GM23248 (cell line): ENCODE data around the gene TBC1D1. TPM values are rescaled to one million over a fixed set of nuclear protein-coding genes. Genes with fewer than 3 reads are reported as not detected.

Source experiments
- DNase-seq: peaks from one replicate; pipeline ENCODE4 v3.0.0-alpha.2; 2015
- H2AFZ ChIP-seq: fragments of 200-600 bp; sonication (generic); 2 replicates; pipeline ENCODE4 v1.6.1; 2016; ENCODE audit warnings: antibody characterized with exemption
- H3F3A ChIP-seq: fragments of 200-600 bp; sonication (generic); 2 replicates; pipeline ENCODE4 v1.6.1; 2016; ENCODE audit warnings: mild to moderate bottlenecking, antibody characterized with exemption, mixed run types; ENCODE audit not compliant: insufficient read depth
- H3K27ac ChIP-seq: fragments of 200-600 bp; sonication (generic); 2 replicates; pipeline ENCODE4 v1.5.1; 2016; ENCODE audit warnings: mild to moderate bottlenecking
- H3K27me3 ChIP-seq: fragments of 200-600 bp; sonication (generic); replicated peaks from 2 replicates; pipeline ENCODE4 v1.6.1; 2016; ENCODE audit warnings: mild to moderate bottlenecking; ENCODE audit not compliant: insufficient read depth
- H3K36me3 ChIP-seq: fragments of 200-600 bp; sonication (generic); 2 replicates; pipeline ENCODE4 v1.6.1; 2016; ENCODE audit warnings: low read depth, mild to moderate bottlenecking
- H3K4me1 ChIP-seq: fragments of 200-600 bp; sonication (generic); 2 replicates; pipeline ENCODE4 v1.6.1; 2016; ENCODE audit warnings: mild to moderate bottlenecking; ENCODE audit not compliant: insufficient read depth
- H3K4me2 ChIP-seq: fragments of 200-600 bp; sonication (generic); one replicate; pipeline ENCODE4 v1.6.1; 2016; ENCODE audit warnings: mild to moderate bottlenecking; ENCODE audit not compliant: unreplicated experiment
- H3K4me3 ChIP-seq: fragments of 200-600 bp; sonication (generic); 2 replicates; pipeline ENCODE4 v1.5.1; 2016; ENCODE audit warnings: mild to moderate bottlenecking
- H3K79me2 ChIP-seq: fragments of 200-600 bp; sonication (generic); 2 replicates; pipeline ENCODE4 v1.6.1; 2016; ENCODE audit warnings: mild to moderate bottlenecking; ENCODE audit not compliant: insufficient read depth
- H3K9ac ChIP-seq: fragments of 200-600 bp; sonication (generic); 2 replicates; pipeline ENCODE4 v1.6.1; 2016; ENCODE audit warnings: mild to moderate bottlenecking
- H3K9me2 ChIP-seq: fragments of 200-600 bp; sonication (generic); 2 replicates; pipeline ENCODE4 v1.6.1; 2016; ENCODE audit warnings: mixed run types, mild to moderate bottlenecking, moderate library complexity; ENCODE audit not compliant: insufficient read depth
- H3K9me3 ChIP-seq: fragments of 200-600 bp; sonication (generic); one replicate; pipeline ENCODE4 v1.6.1; 2017; ENCODE audit warnings: low read depth
- H4K20me1 ChIP-seq: fragments of 200-600 bp; sonication (generic); 2 replicates; pipeline ENCODE4 v1.6.0; 2016; ENCODE audit not compliant: insufficient read depth
- EZH2 ChIP-seq: fragments of 200-600 bp; sonication (generic); IDR thresholded peaks from 2 replicates; pipeline ENCODE4 v1.6.1; 2018; ENCODE audit warnings: antibody characterized with exemption, mild to moderate bottlenecking; ENCODE audit not compliant: insufficient read depth, poor library complexity, severe bottlenecking
- EZH2phosphoT487 ChIP-seq: fragments of 200-600 bp; sonication (generic); IDR thresholded peaks from 2 replicates; pipeline ENCODE4 v1.6.1; 2018; ENCODE audit warnings: antibody characterized with exemption, moderate library complexity, mild to moderate bottlenecking, low read depth; ENCODE audit not compliant: insufficient read depth
- WGBS, 2 experiments: methylation state at CpG; one replicate each; pipeline ENCODE4 v1.1.6; 2015 to 2017; ENCODE audit warnings: low lambda C conversion rate in 2 of 2, low coverage in 1 of 2; ENCODE audit errors: missing lambda C conversion rate in 2 of 2; 5-methylcytosine and 5-hydroxymethylcytosine counted together
- in situ Hi-C: fragments of 300-500 bp; cut with MboI; formaldehyde crosslinking; loops from 2 replicates; pipeline ENCODE4 v1.15.0; 2020
- polyA plus RNA-seq: library from polyadenylated mRNA; unstranded; fragments of >200 nt; fragmentation: Nextera tagmentation; extraction: Ambion mirVana; gene quantifications from 2 replicates; pipeline ENCODE4 v1.2.1, GENCODE V29; 2016
- total RNA-seq: library from RNA; depleted of rRNA; stranded (reverse); fragments of >200 nt; shearing (Covaris generic); gene quantifications from 2 replicates; pipeline ENCODE4 v1.2.3, GENCODE V29; 2014

The TBC1D1 gene
- total and polyA plus RNA-seq, 2 experiments from 2014 or later = 12.4 to 34.6 TPM

- 83 to 85% methylated on average over 12 of the region's 12 CpGs for WGBS, 2 experiments
- no peak for DNase-seq
- Histone ChIP-seq H3K4me3 (no peak overlapping the region), H4K20me1 (no peaks in the 10 kb centered on the region), H3K79me2 (no peaks in the 10 kb centered on the region), H3K9me3 (no peaks in the 10 kb centered on the region), H3K4me2 (no peak overlapping the region), H3F3A (peaks cover 36% of the 10 kb centered on the region), H3K36me3 (no peaks in the 10 kb centered on the region), H3K9ac (no peak overlapping the region), H3K27ac (no peak overlapping the region; the same call in 1 of the 2 replicates), H3K27me3 (no peaks in the 10 kb centered on the region), H2AFZ (no peak overlapping the region), H3K9me2 (no peaks in the 10 kb centered on the region), H3K4me1 (peaks cover 41% of the 10 kb centered on the region)
- in situ Hi-C loops = loop anchor here (10.0 kb wide), 3 partner anchors 97 to 647 kb away; no protein-coding TSS in a partner anchor
- no peak for TF ChIP-seq EZH2phosphoT487
- no peak for TF ChIP-seq EZH2
These were observed 187.1 kb downstream of the TBC1D1 start for GRCh38 chr4:38077791-38078489.

GRCh38 chr4:38078590-38079421 lies 187.9 kb downstream of the TBC1D1 start:
- no peaks in the 10 kb centered on the region for H3K27me3 ChIP-seq
- H3F3A ChIP-seq = peaks cover 39% of the 10 kb centered on the region
- H3K9me2 ChIP-seq = no peaks in the 10 kb centered on the region
- peak; percentile 88 for DNase-seq
- H3K36me3 ChIP-seq = no peaks in the 10 kb centered on the region
- in situ Hi-C loops = loop anchor here (10.0 kb wide), 3 partner anchors 96 to 646 kb away; no protein-coding TSS in a partner anchor
- peak overlapping the region; percentile 71 for H3K9ac ChIP-seq
- peak overlapping the region; percentile 75 for H3K27ac ChIP-seq
- peaks cover 49% of the 10 kb centered on the region for H3K4me1 ChIP-seq
- no peaks in the 10 kb centered on the region for H3K9me3 ChIP-seq
- 54 to 55% methylated on average over 7 of the region's 7 CpGs for WGBS, 2 experiments
- no peaks in the 10 kb centered on the region for H3K79me2 ChIP-seq
- no peaks in the 10 kb centered on the region for H4K20me1 ChIP-seq
- peak overlapping the region; percentile 60 for H3K4me2 ChIP-seq
- H3K4me3 ChIP-seq = no peak overlapping the region
- H2AFZ ChIP-seq = peak overlapping the region; percentile 47
- TF ChIP-seq EZH2 (no peak), EZH2phosphoT487 (no peak)

GRCh38 chr4:38080061-38080974 lies 189.4 kb downstream of the TBC1D1 start:
- no peak for TF ChIP-seq EZH2
- no peak for TF ChIP-seq EZH2phosphoT487
- DNase-seq = no peak
- Histone ChIP-seq H3K27me3 (no peaks in the 10 kb centered on the region), H4K20me1 (no peaks in the 10 kb centered on the region), H3F3A (peaks cover 34% of the 10 kb centered on the region), H3K4me2 (no peak overlapping the region), H3K4me1 (peaks cover 58% of the 10 kb centered on the region), H2AFZ (no peak overlapping the region), H3K27ac (no peak overlapping the region), H3K36me3 (no peaks in the 10 kb centered on the region), H3K9me3 (no peaks in the 10 kb centered on the region), H3K9me2 (no peaks in the 10 kb centered on the region), H3K9ac (no peak overlapping the region), H3K4me3 (no peak overlapping the region), H3K79me2 (no peaks in the 10 kb centered on the region)
- 87 to 90% methylated on average over 11 to 14 of the region's 14 CpGs for WGBS, 2 experiments
- in situ Hi-C loops = no loop called here

- H3K9ac ChIP-seq = peak overlapping the region; percentile 60; the same call in 1 of the 2 replicates
- no peaks in the 10 kb centered on the region for H3K9me2 ChIP-seq
- no peak overlapping the region for H2AFZ ChIP-seq
- no peaks in the 10 kb centered on the region for H4K20me1 ChIP-seq
- H3K27ac ChIP-seq = peak overlapping the region; percentile 84; the same call in 1 of the 2 replicates
- no peaks in the 10 kb centered on the region for H3K9me3 ChIP-seq
- H3K4me3 ChIP-seq = no peak overlapping the region
- no peak for TF ChIP-seq EZH2phosphoT487
- no peak for TF ChIP-seq EZH2
- peak overlapping the region; percentile 8 for H3K4me2 ChIP-seq
- H3K27me3 ChIP-seq = no peaks in the 10 kb centered on the region
- peaks cover 33% of the 10 kb centered on the region for H3F3A ChIP-seq
- no peak for DNase-seq
- no peaks in the 10 kb centered on the region for H3K36me3 ChIP-seq
- no peaks in the 10 kb centered on the region for H3K79me2 ChIP-seq
- WGBS, 2 experiments = 96 to 98% methylated on average over 6 of the region's 6 CpGs
- peaks cover 62% of the 10 kb centered on the region for H3K4me1 ChIP-seq
- in situ Hi-C loops = no loop called here
These were observed 191.1 kb downstream of the TBC1D1 start for GRCh38 chr4:38082021-38082420.
